HL-60 (cell line): Measurements from ENCODE around the gene GNAT1.

ENCODE experiments used
- DNase-seq, 2 experiments: peaks; one replicate each; pipeline ENCODE4 v3.0.0-alpha.2; 2010 to 2020; ENCODE audit warnings: low read depth in 1 of 2, low spot score in 1 of 2
- H3K27ac ChIP-seq: fragments of 250-450 bp; sonication (Bioruptor Pico); replicated peaks from 2 replicates; pipeline ENCODE4 v1.5.1; 2020; ENCODE audit warnings: mild to moderate bottlenecking, moderate library complexity
- H3K27me3 ChIP-seq: fragments of 250-450 bp; sonication (Bioruptor Pico); 2 replicates; pipeline ENCODE4 v1.5.1; 2021; ENCODE audit warnings: mild to moderate bottlenecking, moderate library complexity; ENCODE audit not compliant: insufficient read depth, poor library complexity, severe bottlenecking
- H3K4me3 ChIP-seq: replicated peaks from 2 replicates; pipeline ENCODE4 v1.5.1; 2011; ENCODE audit warnings: mild to moderate bottlenecking, control low read depth, low read length; ENCODE audit not compliant: insufficient read depth
- CTCF ChIP-seq: IDR thresholded peaks from one replicate; pipeline ENCODE4 v1.5.1; 2011; ENCODE audit warnings: low read length, control low read depth, inconsistent platforms; ENCODE audit not compliant: insufficient read depth
- GABPA ChIP-seq: IDR thresholded peaks from 2 replicates; pipeline ENCODE4 v1.6.1; 2012; ENCODE audit warnings: low read depth
- POLR2AphosphoS5 ChIP-seq: IDR thresholded peaks from 2 replicates; pipeline ENCODE4 v1.6.1; 2012; ENCODE audit warnings: low read depth
- REST ChIP-seq: IDR thresholded peaks from 2 replicates; pipeline ENCODE4 v1.6.1; 2012; ENCODE audit warnings: low read depth; ENCODE audit not compliant: insufficient replicate concordance
- SPI1 ChIP-seq: IDR thresholded peaks from 2 replicates; pipeline ENCODE4 v1.6.1; 2012; ENCODE audit warnings: low read depth, mild to moderate bottlenecking, borderline replicate concordance

GNAT1 gene

GRCh38 chr3:50162034-50162883 lies 29.2 kb upstream of the GNAT1 start:
- no peak overlapping the region for H3K4me3 ChIP-seq
- peaks cover 11% of the 10 kb centered on the region for H3K27me3 ChIP-seq
- no peak overlapping the region for H3K27ac ChIP-seq
- DNase-seq, result no peak
- no peak for TF ChIP-seq POLR2AphosphoS5
- TF ChIP-seq REST, result no peak
- TF ChIP-seq CTCF, result no peak

- DNase-seq, result no peak
- no peak overlapping the region for H3K27ac ChIP-seq
- H3K27me3 ChIP-seq, result peaks cover 7% of the 10 kb centered on the region
- H3K4me3 ChIP-seq, result no peak overlapping the region
- TF ChIP-seq SPI1 (no peak), REST (no peak), POLR2AphosphoS5 (no peak), GABPA (no peak), CTCF (no peak)
Measured at GRCh38 chr3:50163572-50164455, 27.6 kb upstream of the GNAT1 start.

GRCh38 chr3:50164481-50164880 lies 26.9 kb upstream of the GNAT1 start:
- Histone ChIP-seq H3K4me3 (no peak overlapping the region), H3K27ac (no peak overlapping the region), H3K27me3 (peaks cover 3% of the 10 kb centered on the region)
- TF ChIP-seq CTCF (no peak), GABPA (no peak), REST (no peak), SPI1 (no peak), POLR2AphosphoS5 (no peak)
- no peak for DNase-seq
